Caco-2 (cell line): ENCODE measurements around the gene PLEKHA3. TPM values are rescaled to one million over a fixed set of nuclear protein-coding genes. Genes with fewer than 3 reads are reported as not detected.

ENCODE experiments used
- BruUV-seq: library from RNA; stranded (reverse); fragments of 400-500 nt; replicated peaks from 2 replicates; lab custom pipeline; 2021; lab: Mats Ljungman, UMichigan
- CTCF ChIA-PET: fragments of 300-600 bp; sonication (Branson Sonifier 250); formaldehyde crosslinking; loops from one replicate; lab custom pipeline; 2022; ENCODE audit warnings: antibody characterized with exemption; lab: Charles Lee
- POLR2A ChIA-PET: fragments of 300-600 bp; sonication (Branson Sonifier 250); formaldehyde crosslinking; loops from one replicate; lab custom pipeline; 2022; ENCODE audit warnings: antibody characterized with exemption; lab: Charles Lee
- DNase-seq, 2 experiments: peaks; one replicate each; pipeline versions ENCODE4 v3.0.0 to v3.0.0-alpha.2; 2020 to 2022
- H3K27me3 ChIP-seq: replicated peaks from 2 replicates; pipeline ENCODE4 v1.6.0; 2011; ENCODE audit warnings: low read length; ENCODE audit not compliant: control insufficient read depth, insufficient read depth
- H3K36me3 ChIP-seq: 2 replicates; pipeline ENCODE4 v1.5.1; 2011; ENCODE audit warnings: low read length; ENCODE audit not compliant: control insufficient read depth, insufficient read depth
- H3K4me1 ChIP-seq: fragments of 250-450 bp; sonication (Bioruptor Pico); 2 replicates; pipeline ENCODE4 v1.5.1; 2020; ENCODE audit warnings: mild to moderate bottlenecking
- H3K4me3 ChIP-seq: 2 replicates; pipeline ENCODE4 v1.5.1; 2011; ENCODE audit warnings: low read depth, mild to moderate bottlenecking, control low read depth, low read length
- H3K9me3 ChIP-seq: fragments of 250-450 bp; sonication (Bioruptor Pico); 2 replicates; pipeline ENCODE4 v1.5.1; 2020; ENCODE audit warnings: mild to moderate bottlenecking, moderate library complexity
- H3K27ac Mint-ChIP-seq: one replicate; pipeline ENCODE4 v1.8.0; 2022; ENCODE audit warnings: mixed read lengths; ENCODE audit not compliant: unreplicated experiment
- H3K27me3 Mint-ChIP-seq: one replicate; pipeline ENCODE4 v1.8.0; 2022; ENCODE audit warnings: mixed read lengths; ENCODE audit not compliant: insufficient read depth, unreplicated experiment
- H3K36me3 Mint-ChIP-seq: one replicate; pipeline ENCODE4 v1.8.0; 2022; ENCODE audit warnings: mild to moderate bottlenecking, mixed read lengths; ENCODE audit not compliant: insufficient read depth, unreplicated experiment
- H3K4me1 Mint-ChIP-seq: one replicate; pipeline ENCODE4 v1.8.0; 2022; ENCODE audit warnings: low read depth, mixed read lengths; ENCODE audit not compliant: unreplicated experiment
- H3K4me3 Mint-ChIP-seq: one replicate; pipeline ENCODE4 v1.8.0; 2022; ENCODE audit warnings: mild to moderate bottlenecking, moderate library complexity, mixed read lengths; ENCODE audit not compliant: unreplicated experiment
- H3K9me3 Mint-ChIP-seq: one replicate; pipeline ENCODE4 v1.8.0; 2022; ENCODE audit warnings: mixed read lengths; ENCODE audit not compliant: unreplicated experiment
- CTCF ChIP-seq, 2 experiments: fragments of 200-600 bp in 1 of 2; IDR thresholded peaks; 1 replicate in 1 of 2; 2 replicates in 1 of 2; pipeline versions ENCODE4 v1.5.1 to v1.8.0; 2011 to 2022; ENCODE audit warnings: antibody characterized with exemption in 1 of 2, control low read depth in 1 of 2, inconsistent platforms in 1 of 2, low read depth in 1 of 2, low read length in 1 of 2, mild to moderate bottlenecking in 1 of 2, moderate library complexity in 1 of 2; ENCODE audit not compliant: insufficient read depth in 1 of 2, severe bottlenecking in 1 of 2, unreplicated experiment in 1 of 2
- intact Hi-C: fragments of 100-400 bp; cut with micrococcal nuclease; formaldehyde crosslinking; loops from one replicate; pipeline ENCODE4 v1.10.0; 2022; ENCODE audit not compliant: unreplicated experiment
- total RNA-seq: library from RNA; stranded (reverse); gene quantifications from 2 replicates; pipeline ENCODE4 v1.2.3, GENCODE V29; 2022

The PLEKHA3 gene
- total RNA-seq, 1 experiment from 2014 or later: 18.5 TPM

DNA sequence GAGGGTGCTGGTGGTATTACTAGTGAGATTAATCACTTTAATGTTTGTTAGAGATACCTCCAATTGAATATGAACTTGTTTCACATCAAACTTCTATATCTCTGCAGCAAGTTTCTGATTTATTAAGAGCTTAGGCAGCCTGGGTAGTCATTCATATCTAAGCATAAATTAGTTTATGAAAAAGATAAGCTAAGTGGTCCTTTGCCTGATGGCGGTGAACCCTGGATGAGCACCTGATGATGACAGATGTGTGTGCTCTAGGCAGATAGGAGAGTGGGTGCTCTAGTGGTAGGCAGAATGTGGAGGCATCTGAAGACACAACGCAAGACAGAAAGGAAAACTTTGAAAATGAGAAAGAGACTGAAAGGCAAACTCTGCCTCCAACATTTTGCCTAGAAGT is 6.9 kb upstream of the PLEKHA3 start:
- BruUV-seq: no TSS peak
- no peak overlapping the region for H3K4me3 ChIP-seq
- no peaks in the 10 kb centered on the region for H3K27me3 ChIP-seq
- H3K4me1 Mint-ChIP-seq: no peaks in the 10 kb centered on the region
- H3K27ac Mint-ChIP-seq: no peak overlapping the region
- no peaks in the 10 kb centered on the region for H3K27me3 Mint-ChIP-seq
- H3K4me3 Mint-ChIP-seq: no peak overlapping the region
- DNase-seq: no peak
- TF ChIP-seq CTCF (IDR thresholded peaks at IDR 0.05; ENCODE audit: insufficient read depth in 1 of 2, low read depth in 1 of 2, low read length in 1 of 2, severe bottlenecking in 1 of 2, unreplicated experiment in 1 of 2): no peak
- intact Hi-C loops: no loop called here
- H3K36me3 ChIP-seq: no peaks in the 10 kb centered on the region
- H3K4me1 ChIP-seq: 0 out of 2 replicates have a peak, but pooled peaks cover 3% of the 10 kb centered on the region
- no peaks in the 10 kb centered on the region for H3K9me3 ChIP-seq
- H3K9me3 Mint-ChIP-seq: no peaks in the 10 kb centered on the region
- H3K36me3 Mint-ChIP-seq: peaks cover 3% of the 10 kb centered on the region
- CTCF ChIA-PET: no interaction called here
- POLR2A ChIA-PET: no interaction called here

DNA sequence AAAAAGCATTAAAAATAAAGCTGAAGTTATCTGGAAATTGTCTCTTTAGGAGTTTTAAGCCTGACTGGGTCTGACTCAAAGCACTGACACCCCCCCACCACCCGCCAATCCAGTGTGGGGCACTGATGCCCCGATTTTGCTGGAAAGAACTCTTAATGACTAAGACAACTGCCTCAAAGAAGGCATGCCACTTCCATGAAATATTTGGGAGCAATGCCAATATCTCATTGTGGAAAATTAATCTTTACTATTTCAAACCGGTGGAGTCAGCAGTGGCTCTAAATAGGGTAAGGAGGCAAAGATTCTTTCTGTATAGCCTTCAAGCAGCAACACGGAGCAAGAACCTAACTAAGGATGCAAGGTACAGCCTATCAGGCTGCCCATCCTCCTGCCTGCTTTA is 6.3 kb upstream of the PLEKHA3 start:
- DNase-seq: no peak
- no peak for TF ChIP-seq CTCF (IDR thresholded peaks at IDR 0.05; ENCODE audit: insufficient read depth in 1 of 2, low read depth in 1 of 2, low read length in 1 of 2, severe bottlenecking in 1 of 2, unreplicated experiment in 1 of 2)
- no TSS peak for BruUV-seq
- intact Hi-C loops: no loop called here
- 0 out of 2 replicates have a peak, but pooled peaks cover 3% of the 10 kb centered on the region for H3K4me1 ChIP-seq
- Mint-ChIP-seq H3K4me3 (no peak overlapping the region), H3K27ac (no peak overlapping the region), H3K36me3 (peaks cover 9% of the 10 kb centered on the region), H3K9me3 (no peaks in the 10 kb centered on the region), H3K4me1 (no peaks in the 10 kb centered on the region), H3K27me3 (no peaks in the 10 kb centered on the region)
- no peaks in the 10 kb centered on the region for H3K9me3 ChIP-seq
- H3K4me3 ChIP-seq: no peak overlapping the region
- H3K36me3 ChIP-seq: no peaks in the 10 kb centered on the region
- POLR2A ChIA-PET: no interaction called here
- CTCF ChIA-PET: no interaction called here
- H3K27me3 ChIP-seq: no peaks in the 10 kb centered on the region

DNA sequence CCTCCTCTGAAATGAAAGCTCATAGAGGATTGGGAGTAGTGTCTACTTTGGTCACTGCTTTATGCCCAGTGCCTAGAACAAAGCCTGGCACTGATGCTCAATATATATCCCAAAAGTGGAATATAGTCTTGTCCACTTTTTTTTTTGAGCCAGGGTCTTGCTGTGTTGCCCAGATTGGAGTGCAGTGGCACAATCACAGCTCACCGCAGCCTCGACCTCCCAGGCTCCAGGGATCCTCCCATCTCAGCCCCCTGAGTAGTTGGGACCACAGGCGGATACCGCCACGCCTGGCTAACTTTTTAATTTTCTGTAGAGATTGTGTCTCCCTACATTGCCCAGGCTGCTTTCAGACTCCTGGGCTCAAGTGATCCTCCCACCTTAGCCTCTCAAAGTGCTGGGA is 5.7 kb upstream of the PLEKHA3 start:
- H3K4me3 ChIP-seq: no peak overlapping the region
- no peak for DNase-seq
- ChIA-PET POLR2A (no interaction called here), CTCF (no interaction called here)
- no peaks in the 10 kb centered on the region for H3K27me3 ChIP-seq
- H3K4me1 ChIP-seq: 0 out of 2 replicates have a peak, but pooled peaks cover 3% of the 10 kb centered on the region
- Mint-ChIP-seq H3K4me3 (no peak overlapping the region), H3K9me3 (no peaks in the 10 kb centered on the region), H3K4me1 (no peaks in the 10 kb centered on the region), H3K27me3 (no peaks in the 10 kb centered on the region), H3K27ac (no peak overlapping the region), H3K36me3 (peaks cover 11% of the 10 kb centered on the region)
- BruUV-seq: no TSS peak
- H3K9me3 ChIP-seq: no peaks in the 10 kb centered on the region
- TF ChIP-seq CTCF (IDR thresholded peaks at IDR 0.05; ENCODE audit: insufficient read depth in 1 of 2, low read depth in 1 of 2, low read length in 1 of 2, severe bottlenecking in 1 of 2, unreplicated experiment in 1 of 2): no peak
- intact Hi-C loops: no loop called here
- H3K36me3 ChIP-seq: no peaks in the 10 kb centered on the region
